Measurements from ENCODE around the gene ZNF692. TPM values are rescaled to one million over a fixed set of nuclear protein-coding genes. Genes with fewer than 3 reads are reported as not detected.

Gene ZNF692
- total and polyA plus RNA-seq, 2 of the 13 experiments (the other 11 are each of a cell fraction or from before 2014, with no cell fraction given) = 27.3 to 45.8 TPM

DNA sequence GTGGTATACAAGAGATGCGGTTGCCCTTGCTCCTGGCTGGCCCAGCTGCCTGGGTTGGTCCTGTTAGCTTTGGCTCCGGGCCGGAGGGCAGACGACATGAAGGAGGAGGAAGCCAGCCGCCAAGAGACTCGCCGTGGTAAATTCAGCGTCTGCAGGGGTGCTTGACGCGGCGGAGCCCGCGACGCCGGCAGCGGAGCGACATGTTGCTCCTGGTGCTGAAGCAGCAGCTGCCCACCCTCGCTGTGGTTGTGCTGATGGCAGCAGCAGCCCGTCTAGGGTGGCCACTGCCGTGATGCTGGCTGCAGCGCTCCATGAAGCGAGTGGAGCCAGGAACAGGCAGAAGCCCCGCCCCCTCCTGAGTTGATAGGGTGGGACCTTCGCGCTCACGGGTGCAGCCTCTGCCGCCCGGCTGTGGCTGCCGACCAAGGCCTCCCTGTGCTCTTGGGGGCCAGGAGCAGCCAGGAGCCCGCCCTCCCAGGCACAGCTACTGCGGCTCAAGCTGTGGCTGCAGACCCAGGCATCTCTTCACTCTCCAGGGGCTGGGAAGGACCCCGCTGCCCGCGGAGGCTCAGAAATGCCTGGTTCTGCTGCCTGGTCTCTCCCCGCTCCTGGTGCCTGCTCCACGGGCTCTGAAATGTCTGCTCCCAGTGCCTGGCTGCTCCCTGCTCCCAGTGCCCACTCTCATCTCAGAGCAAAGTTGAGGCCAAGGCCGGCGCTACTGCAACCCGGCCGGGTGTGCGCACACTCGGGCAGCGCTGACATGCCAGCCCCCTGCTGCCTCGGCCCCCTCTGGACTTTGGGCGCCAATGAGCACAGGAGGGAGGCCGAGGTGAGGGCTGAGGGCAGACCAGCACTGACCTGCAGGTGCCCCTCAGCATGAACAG is 4.4 kb upstream of the ZNF692 start (continued):
- TF ChIP-seq THAP8 (CRISPR knock-in tag; IDR thresholded peaks at IDR 0.05; ENCODE audit: borderline replicate concordance) (peak; percentile 57; the same call in 1 of the 2 replicates), NCOA1 (CRISPR knock-in tag; IDR thresholded peaks at IDR 0.05) (peak; percentile 95), ZNF597 (CRISPR knock-in tag; IDR thresholded peaks at IDR 0.05) (no peak), KDM4B (CRISPR knock-in tag; IDR thresholded peaks at IDR 0.05) (peak; percentile 77; the same call in 1 of the 2 replicates), MAZ (IDR thresholded peaks at IDR 0.05; ENCODE audit: borderline replicate concordance, low read depth, low read length) (no peak; the same call in 1 of the 2 replicates), MAZ (CRISPR knock-in tag; IDR thresholded peaks at IDR 0.05; ENCODE audit: low read depth) (peak; percentile 92), THYN1 (CRISPR knock-in tag; IDR thresholded peaks at IDR 0.05; ENCODE audit: borderline replicate concordance, low read depth) (no peak; the same call in 1 of the 2 replicates), ARID2 (CRISPR knock-in tag; IDR thresholded peaks at IDR 0.05; ENCODE audit: borderline replicate concordance) (peak; percentile 83), NRL (CRISPR knock-in tag; IDR thresholded peaks at IDR 0.05; ENCODE audit: borderline replicate concordance) (peak; percentile 87), SMYD3 (CRISPR knock-in tag; IDR thresholded peaks at IDR 0.05) (no peak), SAP130 (CRISPR knock-in tag; IDR thresholded peaks at IDR 0.05; ENCODE audit: low read depth) (peak; percentile 38), ARNT2 (CRISPR knock-in tag; IDR thresholded peaks at IDR 0.05; ENCODE audit: low read depth) (peak; percentile 75), ZNF557 (CRISPR knock-in tag; IDR thresholded peaks at IDR 0.05) (no peak), ZBTB1 (CRISPR knock-in tag; IDR thresholded peaks at IDR 0.05; ENCODE audit: borderline replicate concordance) (no peak), SRY (CRISPR knock-in tag; IDR thresholded peaks at IDR 0.05) (peak; percentile 80; the same call in 1 of the 2 replicates), ZFP62 (CRISPR knock-in tag; IDR thresholded peaks at IDR 0.05) (no peak), ZNF354B (CRISPR knock-in tag; IDR thresholded peaks at IDR 0.05) (no peak), ZNF781 (CRISPR knock-in tag; IDR thresholded peaks at IDR 0.05; ENCODE audit: borderline replicate concordance, not compliant biosample characterization) (peak; percentile 82), HNRNPUL1 (IDR thresholded peaks at IDR 0.05; ENCODE audit: low read depth, low read length) (no peak), JUNB (CRISPR knock-in tag; IDR thresholded peaks at IDR 0.05; ENCODE audit: borderline replicate concordance) (no peak), ZNF605 (CRISPR knock-in tag; IDR thresholded peaks at IDR 0.05) (peak; percentile 68; the same call in 1 of the 2 replicates), MYC (CRISPR knock-in tag; IDR thresholded peaks at IDR 0.05; ENCODE audit: borderline replicate concordance) (0 out of 2 replicates have a peak, but pooled peaks have one; percentile 16), ZSCAN9 (CRISPR knock-in tag; IDR thresholded peaks at IDR 0.05; ENCODE audit: borderline replicate concordance) (peak; percentile 67; the same call in 1 of the 2 replicates)
- TF ChIP-seq, protein P1, sequence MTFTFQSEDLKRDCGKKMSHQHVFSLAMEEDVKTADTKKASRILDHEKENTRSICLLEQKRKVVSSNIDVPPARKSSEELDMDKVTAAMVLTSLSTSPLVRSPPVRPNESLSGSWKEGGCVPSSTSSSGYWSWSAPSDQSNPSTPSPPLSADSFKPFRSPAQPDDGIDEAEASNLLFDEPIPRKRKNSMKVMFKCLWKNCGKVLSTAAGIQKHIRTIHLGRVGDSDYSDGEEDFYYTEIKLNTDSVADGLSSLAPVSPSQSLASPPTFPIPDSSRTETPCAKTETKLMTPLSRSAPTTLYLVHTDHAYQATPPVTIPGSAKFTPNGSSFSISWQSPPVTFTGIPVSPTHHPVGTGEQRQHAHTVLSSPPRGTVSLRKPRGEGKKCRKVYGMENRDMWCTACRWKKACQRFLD (CRISPR knock-in tag; IDR thresholded peaks at IDR 0.05; ENCODE audit: borderline replicate concordance) = 0 out of 2 replicates have a peak, but pooled peaks have one; percentile 66
- TF ChIP-seq, protein P2, sequence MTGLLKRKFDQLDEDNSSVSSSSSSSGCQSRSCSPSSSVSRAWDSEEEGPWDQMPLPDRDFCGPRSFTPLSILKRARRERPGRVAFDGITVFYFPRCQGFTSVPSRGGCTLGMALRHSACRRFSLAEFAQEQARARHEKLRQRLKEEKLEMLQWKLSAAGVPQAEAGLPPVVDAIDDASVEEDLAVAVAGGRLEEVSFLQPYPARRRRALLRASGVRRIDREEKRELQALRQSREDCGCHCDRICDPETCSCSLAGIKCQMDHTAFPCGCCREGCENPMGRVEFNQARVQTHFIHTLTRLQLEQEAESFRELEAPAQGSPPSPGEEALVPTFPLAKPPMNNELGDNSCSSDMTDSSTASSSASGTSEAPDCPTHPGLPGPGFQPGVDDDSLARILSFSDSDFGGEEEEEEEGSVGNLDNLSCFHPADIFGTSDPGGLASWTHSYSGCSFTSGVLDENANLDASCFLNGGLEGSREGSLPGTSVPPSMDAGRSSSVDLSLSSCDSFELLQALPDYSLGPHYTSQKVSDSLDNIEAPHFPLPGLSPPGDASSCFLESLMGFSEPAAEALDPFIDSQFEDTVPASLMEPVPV (CRISPR knock-in tag; IDR thresholded peaks at IDR 0.05) = peak; percentile 64

Data from HepG2 (cell line).